SK-MEL-5 (cell line): ENCODE measurements around the gene FUT4. TPM values are rescaled to one million over a fixed set of nuclear protein-coding genes. Genes with fewer than 3 reads are reported as not detected.
"Not testable (repeated sequence)": the region's sequence is repeated elsewhere in the genome, so short reads cannot be mapped to it uniquely, and the experiment has no call there.

ENCODE experiments used
- DNase-seq: peaks from one replicate; pipeline ENCODE4 v3.0.0-alpha.2; 2016; ENCODE audit warnings: low read depth, low spot score
- in situ Hi-C: cut with HindIII; loops from 2 replicates; pipeline ENCODE4 v1.10.0; 2016; ENCODE audit warnings: low sequenced_read_pairs, high pct_unique_total_duplicates, low pct_unique_long_range_greater_than_20kb
- total RNA-seq: library from RNA; depleted of rRNA; stranded (reverse); fragments of >200 nt; shearing (Covaris generic); gene quantifications from 2 replicates; pipeline ENCODE4 v1.2.3, GENCODE V29; 2014

FUT4 gene
- total RNA-seq, 1 experiment from 2014 or later: 0.58 TPM

GRCh38 chr11:94526645-94527438, 16.9 kb upstream of the FUT4 start:
- DNase-seq: no peak
- in situ Hi-C loops: no loop called here

DNA sequence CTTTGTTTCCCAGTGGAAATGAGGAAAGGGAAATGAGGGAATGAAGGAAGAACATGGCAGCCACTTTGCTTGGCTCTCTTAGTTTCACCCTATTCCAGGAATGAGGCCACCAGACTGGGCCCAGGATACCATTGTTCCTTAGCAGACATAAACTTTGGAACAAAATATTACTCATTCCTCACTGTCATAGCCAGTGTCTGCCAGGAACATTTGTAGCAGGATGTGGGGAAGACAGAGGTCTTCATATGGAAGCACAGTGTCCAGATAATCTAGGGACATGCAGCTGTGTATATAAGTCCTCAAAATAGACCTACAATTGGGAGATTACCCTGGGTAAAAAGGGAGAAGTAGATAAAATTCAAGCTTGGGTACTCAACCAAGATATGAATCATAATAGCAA, 15.2 kb upstream of the FUT4 start:
- DNase-seq: no peak
- in situ Hi-C loops: no loop called here

- in situ Hi-C loops: no loop called here
Measured at GRCh38 chr11:94532211-94532610, 11.5 kb upstream of the FUT4 start.

DNA sequence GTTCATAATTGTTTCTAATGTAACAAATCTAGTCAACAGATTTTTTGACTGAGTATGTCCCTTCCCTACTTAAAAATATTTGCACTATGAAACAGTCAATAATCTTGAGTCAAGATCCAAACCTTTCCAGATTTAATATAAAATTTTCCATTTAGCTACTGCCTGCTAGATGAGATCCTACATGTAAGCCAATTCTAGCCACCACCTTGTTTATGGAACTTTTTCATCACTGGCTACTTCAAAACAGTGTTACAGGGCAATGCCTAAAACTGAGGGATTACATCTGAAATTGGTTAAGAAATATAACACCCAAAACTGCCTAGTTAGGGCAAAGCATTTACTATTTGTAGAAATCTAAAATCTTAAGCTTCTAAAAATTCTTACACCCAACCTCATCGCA, 10.5 kb upstream of the FUT4 start:
- in situ Hi-C loops: no loop called here
- no peak for DNase-seq

More at GRCh38 chr11:94532211-94532610, 11.5 kb upstream of the FUT4 start:
- DNase-seq: no peak

DNA sequence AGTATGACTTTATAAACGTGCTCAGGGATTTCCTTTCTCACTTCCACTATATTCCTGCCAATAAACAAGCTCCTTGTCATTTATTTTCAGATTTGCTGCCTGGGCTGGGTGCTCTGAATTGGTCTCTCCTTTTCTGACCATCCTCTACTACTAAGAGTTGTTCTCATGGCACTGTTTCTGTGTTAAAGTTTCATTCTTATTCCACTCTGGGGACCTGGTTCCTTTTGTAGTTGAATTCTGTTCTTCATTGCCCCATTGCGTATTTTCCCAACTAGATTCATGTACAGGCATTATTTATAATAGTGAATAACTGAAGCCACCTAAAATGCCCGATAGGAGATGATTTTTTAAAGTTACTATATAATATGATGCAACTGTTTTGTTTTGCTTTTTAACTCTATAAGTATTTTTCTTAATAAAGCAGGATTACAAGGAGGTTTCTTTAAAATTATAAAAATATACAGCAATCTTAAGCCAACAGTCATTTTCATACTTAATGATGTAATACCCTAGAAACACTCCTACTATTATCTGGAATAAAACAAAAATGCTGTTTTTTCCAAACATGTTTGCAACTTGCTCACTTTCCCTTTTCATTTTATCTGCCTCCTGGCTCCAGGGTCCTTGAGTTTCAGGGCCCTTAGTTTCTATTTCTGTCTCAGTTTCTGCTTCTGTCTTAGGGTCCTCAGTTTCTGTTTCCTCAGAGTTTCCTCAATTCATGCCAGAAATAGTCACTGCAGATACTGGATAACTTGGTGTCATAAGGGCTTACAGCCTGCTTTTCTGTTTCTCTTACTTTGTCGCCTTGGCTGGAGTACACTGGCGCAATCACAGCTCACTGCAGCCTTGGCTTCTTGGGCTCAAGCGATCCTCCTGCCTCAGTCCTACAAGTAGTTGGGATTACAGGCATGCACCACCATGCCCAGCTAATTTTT, 9.8 kb upstream of the FUT4 start:
- DNase-seq: no peak
- in situ Hi-C loops: no loop called here

DNA sequence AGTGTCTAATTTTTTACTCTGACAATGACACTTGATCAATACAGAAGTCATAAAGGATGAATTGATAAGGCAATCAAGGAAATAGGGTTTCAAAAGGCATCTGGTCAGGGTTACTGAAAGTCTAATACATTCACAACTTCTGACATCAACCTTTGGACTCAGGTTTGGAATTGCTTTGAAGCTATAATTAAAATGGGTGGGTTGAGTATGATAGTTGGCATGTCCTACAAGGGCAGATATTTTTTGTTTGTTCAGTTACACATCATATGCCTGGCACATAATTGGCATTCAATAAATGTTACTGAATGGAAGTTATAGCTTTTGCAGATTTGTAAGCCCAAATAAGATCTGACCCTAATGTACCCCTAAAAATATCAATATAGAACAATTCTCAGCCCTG, 7.3 kb upstream of the FUT4 start:
- in situ Hi-C loops: no loop called here
- DNase-seq: no peak

DNA sequence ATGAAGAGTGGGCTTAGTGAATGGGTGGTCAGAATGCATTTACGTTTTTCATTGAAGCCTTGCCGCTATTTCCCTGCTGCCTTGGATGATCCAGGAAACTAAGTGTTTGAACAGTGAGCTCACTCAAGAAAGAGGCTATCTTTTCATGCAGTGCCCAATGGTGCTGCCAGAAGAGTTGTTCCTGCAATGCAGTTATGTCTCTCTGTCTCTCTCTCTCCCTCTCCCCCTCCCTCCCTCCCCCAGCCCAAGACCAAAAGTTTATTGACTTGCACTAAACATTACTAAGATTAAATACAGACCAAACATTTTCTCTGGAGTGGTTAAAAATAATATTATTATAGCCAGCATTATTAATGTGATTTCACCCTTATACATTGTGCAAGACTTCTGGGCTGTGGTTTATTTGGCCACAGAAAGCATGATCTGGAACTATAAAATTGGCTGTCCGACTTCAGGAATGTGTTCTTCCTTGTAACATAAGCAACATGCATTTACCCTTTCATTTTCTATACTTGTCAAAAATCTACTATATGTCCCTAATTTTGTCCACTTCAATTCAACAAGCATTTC, 6.6 kb upstream of the FUT4 start:
- in situ Hi-C loops: no loop called here
- DNase-seq: no peak

DNA sequence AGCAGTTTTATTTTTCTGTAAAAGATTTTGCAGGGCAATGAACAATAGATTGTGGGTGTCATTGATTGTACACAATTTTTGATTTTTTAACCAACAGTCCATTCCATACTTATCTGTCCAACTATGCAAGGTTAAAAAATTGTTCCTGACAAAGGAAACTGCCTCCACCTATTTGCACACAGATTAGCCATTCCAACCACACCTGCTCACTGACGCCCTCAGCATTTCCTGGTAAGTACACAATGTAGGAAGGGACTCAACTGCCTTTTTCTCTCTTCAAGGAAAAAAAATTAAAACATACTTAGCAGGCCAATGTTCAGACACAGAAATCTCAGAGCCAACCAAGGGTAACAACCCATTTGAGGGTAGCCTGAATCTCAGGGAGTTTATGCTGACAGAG, 4.3 kb upstream of the FUT4 start:
- no peak for DNase-seq
- in situ Hi-C loops: no loop called here

DNA sequence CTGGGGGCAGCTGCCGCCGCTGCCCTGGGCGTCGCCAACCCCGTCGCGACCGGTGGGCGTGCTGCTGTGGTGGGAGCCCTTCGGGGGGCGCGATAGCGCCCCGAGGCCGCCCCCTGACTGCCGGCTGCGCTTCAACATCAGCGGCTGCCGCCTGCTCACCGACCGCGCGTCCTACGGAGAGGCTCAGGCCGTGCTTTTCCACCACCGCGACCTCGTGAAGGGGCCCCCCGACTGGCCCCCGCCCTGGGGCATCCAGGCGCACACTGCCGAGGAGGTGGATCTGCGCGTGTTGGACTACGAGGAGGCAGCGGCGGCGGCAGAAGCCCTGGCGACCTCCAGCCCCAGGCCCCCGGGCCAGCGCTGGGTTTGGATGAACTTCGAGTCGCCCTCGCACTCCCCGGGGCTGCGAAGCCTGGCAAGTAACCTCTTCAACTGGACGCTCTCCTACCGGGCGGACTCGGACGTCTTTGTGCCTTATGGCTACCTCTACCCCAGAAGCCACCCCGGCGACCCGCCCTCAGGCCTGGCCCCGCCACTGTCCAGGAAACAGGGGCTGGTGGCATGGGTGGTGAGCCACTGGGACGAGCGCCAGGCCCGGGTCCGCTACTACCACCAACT, 1.0 kb downstream of the FUT4 start:
- no peak for DNase-seq
- in situ Hi-C loops: no loop called here

DNA sequence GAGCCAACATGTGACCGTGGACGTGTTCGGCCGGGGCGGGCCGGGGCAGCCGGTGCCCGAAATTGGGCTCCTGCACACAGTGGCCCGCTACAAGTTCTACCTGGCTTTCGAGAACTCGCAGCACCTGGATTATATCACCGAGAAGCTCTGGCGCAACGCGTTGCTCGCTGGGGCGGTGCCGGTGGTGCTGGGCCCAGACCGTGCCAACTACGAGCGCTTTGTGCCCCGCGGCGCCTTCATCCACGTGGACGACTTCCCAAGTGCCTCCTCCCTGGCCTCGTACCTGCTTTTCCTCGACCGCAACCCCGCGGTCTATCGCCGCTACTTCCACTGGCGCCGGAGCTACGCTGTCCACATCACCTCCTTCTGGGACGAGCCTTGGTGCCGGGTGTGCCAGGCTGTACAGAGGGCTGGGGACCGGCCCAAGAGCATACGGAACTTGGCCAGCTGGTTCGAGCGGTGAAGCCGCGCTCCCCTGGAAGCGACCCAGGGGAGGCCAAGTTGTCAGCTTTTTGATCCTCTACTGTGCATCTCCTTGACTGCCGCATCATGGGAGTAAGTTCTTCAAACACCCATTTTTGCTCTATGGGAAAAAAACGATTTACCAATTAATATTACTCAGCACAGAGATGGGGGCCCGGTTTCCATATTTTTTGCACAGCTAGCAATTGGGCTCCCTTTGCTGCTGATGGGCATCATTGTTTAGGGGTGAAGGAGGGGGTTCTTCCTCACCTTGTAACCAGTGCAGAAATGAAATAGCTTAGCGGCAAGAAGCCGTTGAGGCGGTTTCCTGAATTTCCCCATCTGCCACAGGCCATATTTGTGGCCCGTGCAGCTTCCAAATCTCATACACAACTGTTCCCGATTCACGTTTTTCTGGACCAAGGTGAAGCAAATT, 1.8 kb downstream of the FUT4 start:
- in situ Hi-C loops: no loop called here
- no peak for DNase-seq

GRCh38 chr11:94546162-94546470, 2.4 kb downstream of the FUT4 start:
- no peak for DNase-seq
- in situ Hi-C loops: no loop called here

GRCh38 chr11:94546886-94547285, 3.2 kb downstream of the FUT4 start:
- in situ Hi-C loops: no loop called here
- no peak for DNase-seq

GRCh38 chr11:94549146-94549545, 5.4 kb downstream of the FUT4 start:
- in situ Hi-C loops: no loop called here
- DNase-seq: no peak

- DNase-seq: no peak
- in situ Hi-C loops: no loop called here
Measured at GRCh38 chr11:94550513-94550912, 6.8 kb downstream of the FUT4 start.

DNA sequence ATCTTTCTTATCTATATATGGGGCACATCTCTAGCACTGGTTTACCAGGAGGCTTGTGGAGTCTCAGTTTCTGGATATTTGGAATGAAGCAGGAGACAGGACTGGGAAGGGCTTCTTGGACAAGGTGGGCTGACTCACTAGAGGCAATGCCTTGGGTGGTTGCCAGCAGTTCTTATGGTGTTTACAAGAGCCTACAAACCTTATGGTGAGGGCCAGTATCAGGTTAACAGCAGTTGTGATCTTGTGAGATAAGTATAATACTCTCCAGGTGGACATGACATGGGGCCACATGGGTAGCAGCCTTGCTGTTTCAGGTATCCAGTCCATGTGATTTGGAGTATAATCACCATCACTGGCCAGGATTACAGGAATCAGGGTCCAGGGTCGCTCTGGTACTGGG, 10.2 kb downstream of the FUT4 start:
- DNase-seq: no peak
- in situ Hi-C loops: no loop called here

GRCh38 chr11:94555752-94556329, 12.1 kb downstream of the FUT4 start:
- in situ Hi-C loops, DNase-seq: not testable (repeated sequence)

DNA sequence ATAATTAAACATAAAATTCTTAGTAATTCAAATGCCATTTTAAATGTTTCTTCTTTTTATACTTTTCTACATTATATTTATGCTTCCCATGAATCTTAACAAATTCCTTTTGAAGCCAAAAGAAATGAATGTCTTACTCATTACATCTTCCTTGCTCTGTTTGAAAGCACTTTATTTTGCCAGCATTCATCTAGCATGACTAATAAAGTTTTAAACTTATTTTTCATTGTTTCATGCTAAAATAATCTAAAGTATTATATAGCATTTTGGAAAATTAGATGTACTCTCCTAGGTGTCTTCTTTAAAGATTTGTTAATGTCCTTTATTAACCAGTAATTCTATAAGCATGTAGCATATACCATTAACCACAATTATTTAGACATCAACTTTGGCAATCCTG, 13.7 kb downstream of the FUT4 start:
- in situ Hi-C loops: no loop called here
- no peak for DNase-seq
